Measurements from ENCODE around the gene ZNF444.

- TF ChIP-seq CTCF (IDR thresholded peaks at IDR 0.05) (no peak), POLR2A (IDR thresholded peaks at IDR 0.05; ENCODE audit: low read length) (no peak), ZNF302 (CRISPR knock-in tag; IDR thresholded peaks at IDR 0.05) (no peak), KDM5A (IDR thresholded peaks at IDR 0.05) (no peak), ZC3H11A (IDR thresholded peaks at IDR 0.05) (no peak), SREBF2 (IDR thresholded peaks at IDR 0.05) (no peak), USF2 (IDR thresholded peaks at IDR 0.05) (no peak), MAFK (IDR thresholded peaks at IDR 0.05; ENCODE audit: partially characterized antibody) (no peak), HDAC2 (IDR thresholded peaks at IDR 0.05) (no peak), RAD21 (conservative IDR thresholded peaks at IDR 0.05 in 1 of 2, IDR thresholded peaks at IDR 0.05 in 1 of 2) (no peak), JUN (IDR thresholded peaks at IDR 0.05) (no peak)
These were observed 1.1 kb downstream of the ZNF444 start for GRCh38 chr19:56142087-56142787.

Data from A549 (cell line).